HG03159 (cell line): ENCODE results near the gene DPP9.

ENCODE experiments used
- ATAC-seq: cut with Tn5 transposase; IDR thresholded peaks from one replicate; pipeline ENCODE4 v1.9.1; 2021; ENCODE audit warnings: mild to moderate bottlenecking, moderate library complexity; ENCODE audit not compliant: unreplicated experiment

DPP9 gene

DNA sequence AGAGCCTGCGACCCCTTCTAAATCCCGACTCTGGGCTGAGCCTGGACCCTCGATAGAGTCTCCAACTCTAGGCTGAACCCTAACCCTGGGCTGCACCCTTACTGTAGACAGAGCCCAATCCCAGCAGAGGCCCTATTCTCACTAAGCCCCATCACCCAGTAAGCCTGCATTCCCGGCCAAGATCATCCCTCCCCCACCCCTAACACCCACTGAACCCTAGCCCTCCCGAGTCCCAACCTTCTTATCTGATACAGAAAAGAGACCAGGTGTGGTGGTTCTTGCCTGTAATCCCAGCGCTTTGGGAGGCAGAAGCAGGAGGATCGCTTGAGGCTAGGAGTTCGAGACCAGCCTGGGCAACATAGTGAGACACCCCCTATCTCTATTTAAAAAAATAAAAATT, 86.9 kb downstream of the DPP9 start:
- ATAC-seq, result no peak

- no peak for ATAC-seq
Observed at GRCh38 chr19:4636151-4636717, 87.4 kb downstream of the DPP9 start.

DNA sequence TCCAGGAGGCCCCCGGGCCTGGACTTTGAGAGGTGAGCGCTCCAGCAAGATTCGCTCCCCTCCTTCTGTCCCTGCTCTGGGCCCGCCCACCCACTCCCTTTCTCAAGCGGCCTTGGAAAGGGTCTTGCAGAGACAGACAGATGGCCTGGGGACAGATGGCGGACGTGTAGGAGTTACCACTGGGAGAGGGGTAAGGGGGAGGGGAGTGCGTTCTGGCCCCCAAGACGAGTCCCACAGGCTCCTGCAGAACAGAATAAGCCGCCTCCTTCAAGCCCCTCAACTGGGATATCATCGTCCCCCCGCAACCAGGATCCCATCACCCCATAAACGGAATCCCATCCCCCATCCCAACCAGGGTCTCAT, 87.9 kb downstream of the DPP9 start:
- no peak for ATAC-seq

- no peak for ATAC-seq
Observed at GRCh38 chr19:4633140-4633967, 90.3 kb downstream of the DPP9 start.
